Transverse colon (tissue), 3 donors: ENCODE results near the gene ACP1.

ENCODE experiments used
- CTCF ChIP-seq, 5 experiments: fragments of 200-600 bp in 3 of 5; fragments of 450-650 bp in 2 of 5; sonication (generic) in 3 of 5; IDR thresholded peaks; 1 replicate in 2 of 5; 2 replicates in 3 of 5; pipeline ENCODE4 v1.5.1; 2016 to 2017; ENCODE audit warnings: antibody characterized with exemption in 5 of 5, inconsistent platforms in 3 of 5, mild to moderate bottlenecking in 2 of 5, moderate library complexity in 1 of 5
- POLR2A ChIP-seq: fragments of 450-650 bp; IDR thresholded peaks from one replicate; pipeline ENCODE4 v1.6.1; 2016; ENCODE audit warnings: antibody characterized with exemption, mild to moderate bottlenecking, moderate library complexity

DNA sequence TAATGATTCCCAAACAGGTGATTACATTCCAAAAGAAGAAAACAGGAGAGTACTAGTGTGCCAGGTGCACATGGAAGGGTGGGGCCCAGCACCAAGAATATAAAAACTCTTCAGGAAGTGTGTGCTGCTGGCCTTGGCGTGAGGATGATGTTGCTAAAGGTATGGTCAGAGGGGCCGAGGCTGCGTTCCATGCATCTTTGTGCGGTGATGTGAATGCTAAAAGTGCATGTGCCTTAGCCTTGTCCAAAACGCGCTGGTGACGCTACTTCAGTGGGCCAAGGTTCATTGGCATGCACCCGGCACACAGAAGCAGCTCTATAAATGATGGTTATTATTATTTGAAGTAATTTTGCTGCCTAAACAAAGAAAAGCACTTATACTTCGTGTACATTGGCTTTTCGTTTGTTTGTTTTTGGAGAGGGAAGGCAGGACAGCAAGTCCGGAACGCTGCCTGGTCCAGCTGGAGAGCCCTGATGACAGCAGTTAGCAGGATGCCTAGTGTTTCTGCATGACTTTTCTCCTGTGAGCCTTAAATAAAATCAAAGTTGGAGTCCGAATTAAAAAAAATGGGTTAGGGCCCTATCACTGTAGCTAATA lies 20.2 kb downstream of the ACP1 start:
- no peak for TF ChIP-seq CTCF (IDR thresholded peaks at IDR 0.05)
- TF ChIP-seq POLR2A, result no peak
